Iris pigment epithelial cell (primary cell): ENCODE results near the gene ARFGAP3.

Source experiments
- DNase-seq: peaks from one replicate; pipeline ENCODE4 v3.0.0-alpha.2; 2011; ENCODE audit warnings: low read depth

ARFGAP3 gene

DNA sequence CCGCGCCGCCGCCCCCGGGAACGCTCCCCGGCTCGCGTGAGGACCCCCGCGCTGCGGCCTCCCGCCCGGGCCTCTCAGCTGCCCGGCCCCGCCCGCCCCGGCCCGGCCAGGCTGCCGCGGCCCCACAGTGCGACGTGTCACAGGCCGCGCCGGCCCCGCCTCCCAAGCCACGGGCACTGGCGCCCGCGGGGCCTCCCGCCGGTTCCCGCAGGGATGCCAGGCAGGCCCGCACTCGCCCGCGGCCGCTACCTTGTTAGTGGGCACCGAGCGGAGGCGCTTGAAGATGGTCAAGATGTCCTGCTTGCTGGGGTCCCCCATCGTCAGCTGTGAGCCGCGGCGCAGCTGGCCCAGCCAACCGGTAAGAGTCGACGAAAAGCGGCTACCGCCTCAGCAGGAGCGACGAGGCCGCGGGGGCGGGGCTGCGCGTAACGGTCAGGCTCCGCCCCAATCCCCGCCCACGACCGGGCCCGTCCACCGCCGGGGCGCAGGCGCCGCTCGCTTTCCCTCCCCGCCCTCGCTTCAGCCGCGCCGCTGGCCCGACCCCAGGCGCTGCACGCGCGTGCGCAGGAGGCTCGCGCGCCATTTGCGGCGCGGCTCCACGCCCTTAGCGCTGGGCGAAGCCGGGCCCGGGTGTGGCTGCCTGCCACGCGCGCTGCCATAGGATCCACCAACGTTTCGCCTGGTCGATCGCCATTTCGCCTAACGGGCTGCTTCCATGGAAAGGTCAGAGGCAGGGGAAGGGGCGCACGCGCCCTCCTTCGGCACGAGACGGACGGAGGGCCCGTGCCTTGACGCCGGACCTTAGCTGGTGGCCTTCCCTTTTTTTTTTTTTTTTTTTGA is at the start of gene ARFGAP3:
Gene ARFGAP3, minus strand, starts transcription at position 409 of the 840 bp plus-strand sequence. Its CDS starts 91 bp downstream, at position 318.
- DNase-seq: peak; percentile 93

- no peak for DNase-seq
These were observed 48.7 kb upstream of the ARFGAP3 start for GRCh38 chr22:42905702-42906183.

- DNase-seq: no peak
These were observed 48.1 kb upstream of the ARFGAP3 start for GRCh38 chr22:42905217-42905616.

DNA sequence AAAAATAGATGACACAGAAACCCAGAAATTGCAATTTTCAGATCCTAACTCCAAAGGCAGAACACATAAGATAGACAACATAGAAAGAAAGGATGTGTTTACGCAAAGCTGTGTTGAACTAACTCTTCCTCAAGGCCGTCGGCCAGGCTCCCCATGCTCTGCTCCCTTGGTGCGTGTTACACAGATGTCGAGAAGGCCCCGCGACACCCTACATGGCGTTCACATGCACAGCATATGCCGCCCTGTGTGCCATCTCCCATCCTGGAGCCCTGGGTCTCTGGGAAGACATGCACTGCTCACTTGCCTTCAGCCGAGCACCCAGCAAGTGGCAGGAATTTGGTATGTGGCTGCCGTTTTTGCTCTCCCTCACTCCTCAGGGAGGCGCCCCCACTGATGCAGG is 47.0 kb upstream of the ARFGAP3 start:
- DNase-seq: no peak

- peak; percentile 84 for DNase-seq
These were observed 45.9 kb upstream of the ARFGAP3 start for GRCh38 chr22:42902875-42903510.

- no peak for DNase-seq
These were observed 44.9 kb upstream of the ARFGAP3 start for GRCh38 chr22:42901790-42902508.

DNA sequence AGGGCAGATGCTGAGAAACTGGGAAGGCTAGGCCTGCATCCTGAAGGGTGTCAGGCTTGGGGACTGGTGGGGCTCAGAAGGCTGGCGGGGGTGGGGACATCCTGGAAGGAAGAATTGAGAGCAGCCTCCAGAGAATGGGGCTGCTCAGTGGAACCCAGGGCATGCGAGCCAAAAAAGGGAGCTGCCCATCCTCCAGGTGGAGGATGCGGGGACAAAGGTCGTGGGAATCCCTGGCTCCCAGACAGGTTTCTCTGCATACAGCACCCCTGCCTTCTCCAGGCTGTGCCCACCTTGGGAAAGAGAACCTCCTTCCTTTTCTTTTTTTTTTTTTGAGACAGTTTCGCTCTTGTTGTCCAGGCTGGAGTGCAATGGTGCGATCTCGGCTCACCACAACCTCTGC is 40.9 kb upstream of the ARFGAP3 start:
- no peak for DNase-seq

DNA sequence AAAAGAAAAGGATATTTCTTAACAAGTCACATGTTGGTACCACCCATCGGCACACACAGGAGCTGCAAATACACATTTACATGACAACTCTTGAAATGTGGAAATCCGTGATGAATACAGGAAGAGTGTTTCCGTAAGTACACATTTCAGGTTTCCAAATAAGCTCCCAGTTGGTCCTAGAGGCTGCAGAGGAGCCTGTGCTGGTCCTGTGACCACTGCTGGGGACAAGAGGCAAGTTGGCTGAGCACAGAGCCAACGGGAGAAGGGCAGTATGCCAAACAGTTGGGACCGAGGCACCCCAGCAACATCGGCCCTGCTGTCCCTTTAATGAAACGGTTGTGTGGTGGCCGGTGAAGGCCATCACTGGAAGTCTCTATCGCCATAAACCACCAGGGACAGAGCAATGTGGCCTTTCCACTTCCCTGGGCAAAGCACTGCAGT is 38.5 kb upstream of the ARFGAP3 start:
- no peak for DNase-seq

GRCh38 chr22:42895087-42895486 is 38.0 kb upstream of the ARFGAP3 start:
- no peak for DNase-seq

- no peak for DNase-seq
These were observed 36.5 kb upstream of the ARFGAP3 start for GRCh38 chr22:42893371-42894150.

GRCh38 chr22:42892571-42893316 is 35.7 kb upstream of the ARFGAP3 start:
- DNase-seq: no peak

GRCh38 chr22:42892156-42892555 is 35.1 kb upstream of the ARFGAP3 start:
- DNase-seq: no peak

DNA sequence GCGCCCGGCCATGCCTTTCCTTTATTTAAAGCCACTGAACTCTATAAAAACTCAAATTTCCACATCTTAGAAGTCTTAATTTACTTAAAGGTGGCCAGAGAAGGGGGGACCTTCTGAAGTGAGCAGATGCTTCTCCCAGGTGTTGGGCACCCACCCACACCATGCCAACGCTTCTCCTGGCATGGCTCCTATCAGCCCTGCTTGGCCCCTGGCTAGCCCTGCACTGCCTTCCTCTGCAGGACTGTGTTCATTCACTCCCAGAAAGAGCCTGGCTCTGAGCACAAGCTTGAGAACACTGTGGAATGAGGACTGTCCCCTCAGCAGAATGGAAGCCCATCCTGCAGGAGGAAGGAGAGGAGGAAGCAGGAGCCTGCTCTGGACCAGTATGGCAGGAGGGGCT is 34.6 kb upstream of the ARFGAP3 start:
- no peak for DNase-seq

DNA sequence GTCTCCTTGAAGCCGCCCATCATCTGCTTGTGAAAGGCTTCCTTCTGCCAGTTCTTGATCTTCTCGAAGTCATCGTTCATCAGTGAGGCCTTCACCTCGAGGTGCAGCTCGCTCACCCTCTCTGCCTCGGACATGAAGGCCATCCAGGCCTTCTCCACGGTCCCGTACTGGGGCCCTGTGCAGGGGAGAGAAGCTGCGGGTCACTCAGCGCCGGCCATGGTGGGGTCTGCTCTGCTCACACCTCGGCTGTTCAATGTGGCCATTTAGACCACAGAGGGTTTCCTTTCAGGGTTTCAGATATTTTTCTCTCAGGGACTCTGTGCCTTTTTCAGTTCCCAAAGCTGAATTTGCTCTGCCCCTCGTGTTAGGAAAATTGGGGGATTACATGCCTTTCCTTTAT is 33.9 kb upstream of the ARFGAP3 start:
- no peak for DNase-seq

GRCh38 chr22:42889304-42889703 is 32.2 kb upstream of the ARFGAP3 start:
- no peak for DNase-seq

DNA sequence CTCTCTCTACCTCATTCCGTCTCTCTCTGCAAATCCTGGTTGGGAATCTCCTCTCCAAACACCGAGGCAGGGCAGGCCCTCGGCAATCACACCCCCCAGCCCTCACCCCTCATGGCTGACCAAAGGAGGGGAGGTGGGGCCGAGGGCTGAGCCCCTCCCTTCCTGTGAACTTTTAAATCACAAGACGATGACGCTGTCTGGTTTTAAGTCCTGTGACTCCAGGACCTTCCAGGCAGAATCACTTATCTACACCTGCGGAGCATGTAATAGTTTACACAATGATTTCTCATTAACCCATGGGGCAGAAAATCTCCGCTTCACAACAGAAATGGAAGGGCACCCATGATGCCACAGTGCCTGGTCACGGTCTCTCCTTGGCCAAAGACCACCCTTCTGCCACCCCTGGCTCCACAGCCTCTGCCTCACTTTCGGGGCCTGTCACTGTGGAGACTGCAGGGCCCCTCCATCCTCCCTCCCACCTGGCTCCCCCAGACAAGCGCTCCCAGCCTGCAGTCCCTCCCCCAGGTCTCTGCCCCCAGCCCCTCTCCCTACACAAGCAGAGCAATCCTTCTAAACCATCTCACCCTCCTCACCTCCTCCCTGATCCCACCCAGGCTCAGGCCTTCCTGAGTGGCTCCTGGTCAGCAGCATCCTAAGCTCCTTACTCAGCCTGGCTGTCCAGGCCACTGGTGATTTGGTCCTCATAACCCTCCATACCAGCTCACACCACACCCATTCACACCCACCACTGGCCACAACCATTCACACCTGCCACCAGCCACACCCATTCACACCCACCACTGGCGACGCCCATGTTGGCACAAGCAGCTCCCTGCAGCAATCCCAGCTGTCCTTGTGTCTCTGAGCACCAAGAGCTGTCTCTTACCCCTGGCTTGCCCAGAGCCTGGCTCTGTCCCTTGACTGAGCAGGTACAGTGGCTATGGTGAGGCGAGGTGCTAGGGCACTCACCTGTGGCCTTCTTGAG is 30.7 kb upstream of the ARFGAP3 start:
- no peak for DNase-seq

- no peak for DNase-seq
These were observed 30.0 kb upstream of the ARFGAP3 start for GRCh38 chr22:42887120-42887519.

DNA sequence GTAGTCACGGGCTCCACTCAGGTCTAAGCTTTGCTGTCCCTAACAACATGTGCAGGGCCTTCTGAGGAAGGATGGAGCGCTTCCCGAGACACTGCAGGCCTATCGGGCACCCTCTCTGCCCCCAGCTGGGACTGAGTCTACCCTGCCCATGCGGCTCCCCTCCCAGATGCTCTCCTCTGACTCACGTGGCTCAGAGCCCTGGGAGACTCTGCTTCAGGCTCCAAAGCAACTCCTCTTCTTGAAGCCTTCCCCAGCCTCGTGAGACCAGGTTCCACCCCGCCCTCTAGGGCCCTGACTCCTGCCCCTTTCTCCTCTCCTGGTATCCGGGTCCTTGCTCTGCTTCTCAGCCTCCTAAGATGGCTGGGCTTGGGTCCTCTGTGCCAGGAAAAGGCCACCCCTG is 28.4 kb upstream of the ARFGAP3 start:
- DNase-seq: peak; percentile 20

- DNase-seq: no peak
These were observed 27.7 kb upstream of the ARFGAP3 start for GRCh38 chr22:42884616-42885375.
